Activated naive CD4-positive, alpha-beta T cell treated with anti-CD3 and anti-CD28 coated beads, Interleukin-2, amount 50 U/mL, for 24 hours (primary cell): ENCODE results near the gene CXXC5.
A peak's percentile ranks its signal among the peaks of the same experiment; 100 is the strongest.

ENCODE experiments used
- H3K27ac Mint-ChIP-seq: one replicate; pipeline ENCODE4 v1.8.0; 2021; ENCODE audit warnings: mild to moderate bottlenecking, mixed read lengths
- H3K27me3 Mint-ChIP-seq: one replicate; pipeline ENCODE4 v1.8.0; 2021; ENCODE audit warnings: mixed read lengths
- H3K36me3 Mint-ChIP-seq: one replicate; pipeline ENCODE4 v1.8.0; 2021; ENCODE audit warnings: mixed read lengths
- H3K4me1 Mint-ChIP-seq: one replicate; pipeline ENCODE4 v1.8.0; 2021; ENCODE audit warnings: mixed read lengths
- H3K4me3 Mint-ChIP-seq: one replicate; pipeline ENCODE4 v1.8.0; 2021; ENCODE audit warnings: mild to moderate bottlenecking, mixed read lengths
- H3K9me3 Mint-ChIP-seq: one replicate; pipeline ENCODE4 v1.8.0; 2021; ENCODE audit warnings: mixed read lengths

The CXXC5 gene

GRCh38 chr5:139666551-139666950 is 18.4 kb downstream of the CXXC5 start:
- H3K9me3 Mint-ChIP-seq: no peaks in the 10 kb centered on the region
- no peak overlapping the region for H3K27ac Mint-ChIP-seq
- H3K36me3 Mint-ChIP-seq: no peaks in the 10 kb centered on the region
- H3K27me3 Mint-ChIP-seq: no peaks in the 10 kb centered on the region
- peak overlapping the region; percentile 26 for H3K4me3 Mint-ChIP-seq
- peaks cover 26% of the 10 kb centered on the region for H3K4me1 Mint-ChIP-seq

GRCh38 chr5:139667001-139667729 is 19.0 kb downstream of the CXXC5 start:
- H3K36me3 Mint-ChIP-seq: no peaks in the 10 kb centered on the region
- no peaks in the 10 kb centered on the region for H3K27me3 Mint-ChIP-seq
- no peak overlapping the region for H3K27ac Mint-ChIP-seq
- peak overlapping the region; percentile 75 for H3K4me3 Mint-ChIP-seq
- H3K4me1 Mint-ChIP-seq: peaks cover 26% of the 10 kb centered on the region
- H3K9me3 Mint-ChIP-seq: no peaks in the 10 kb centered on the region

- H3K27ac Mint-ChIP-seq: no peak overlapping the region
- no peaks in the 10 kb centered on the region for H3K27me3 Mint-ChIP-seq
- H3K9me3 Mint-ChIP-seq: no peaks in the 10 kb centered on the region
- H3K4me3 Mint-ChIP-seq: peak overlapping the region; percentile 75
- no peaks in the 10 kb centered on the region for H3K36me3 Mint-ChIP-seq
- peaks cover 26% of the 10 kb centered on the region for H3K4me1 Mint-ChIP-seq
These were observed 19.5 kb downstream of the CXXC5 start for GRCh38 chr5:139667730-139668063.

GRCh38 chr5:139668064-139668880 is 20.1 kb downstream of the CXXC5 start:
- no peaks in the 10 kb centered on the region for H3K27me3 Mint-ChIP-seq
- no peaks in the 10 kb centered on the region for H3K9me3 Mint-ChIP-seq
- no peak overlapping the region for H3K27ac Mint-ChIP-seq
- no peaks in the 10 kb centered on the region for H3K36me3 Mint-ChIP-seq
- H3K4me3 Mint-ChIP-seq: peak overlapping the region; percentile 80
- H3K4me1 Mint-ChIP-seq: peaks cover 26% of the 10 kb centered on the region

- H3K4me1 Mint-ChIP-seq: peaks cover 26% of the 10 kb centered on the region
- no peaks in the 10 kb centered on the region for H3K9me3 Mint-ChIP-seq
- peak overlapping the region; percentile 80 for H3K4me3 Mint-ChIP-seq
- no peak overlapping the region for H3K27ac Mint-ChIP-seq
- H3K36me3 Mint-ChIP-seq: no peaks in the 10 kb centered on the region
- no peaks in the 10 kb centered on the region for H3K27me3 Mint-ChIP-seq
These were observed 20.9 kb downstream of the CXXC5 start for GRCh38 chr5:139668924-139669661.

DNA sequence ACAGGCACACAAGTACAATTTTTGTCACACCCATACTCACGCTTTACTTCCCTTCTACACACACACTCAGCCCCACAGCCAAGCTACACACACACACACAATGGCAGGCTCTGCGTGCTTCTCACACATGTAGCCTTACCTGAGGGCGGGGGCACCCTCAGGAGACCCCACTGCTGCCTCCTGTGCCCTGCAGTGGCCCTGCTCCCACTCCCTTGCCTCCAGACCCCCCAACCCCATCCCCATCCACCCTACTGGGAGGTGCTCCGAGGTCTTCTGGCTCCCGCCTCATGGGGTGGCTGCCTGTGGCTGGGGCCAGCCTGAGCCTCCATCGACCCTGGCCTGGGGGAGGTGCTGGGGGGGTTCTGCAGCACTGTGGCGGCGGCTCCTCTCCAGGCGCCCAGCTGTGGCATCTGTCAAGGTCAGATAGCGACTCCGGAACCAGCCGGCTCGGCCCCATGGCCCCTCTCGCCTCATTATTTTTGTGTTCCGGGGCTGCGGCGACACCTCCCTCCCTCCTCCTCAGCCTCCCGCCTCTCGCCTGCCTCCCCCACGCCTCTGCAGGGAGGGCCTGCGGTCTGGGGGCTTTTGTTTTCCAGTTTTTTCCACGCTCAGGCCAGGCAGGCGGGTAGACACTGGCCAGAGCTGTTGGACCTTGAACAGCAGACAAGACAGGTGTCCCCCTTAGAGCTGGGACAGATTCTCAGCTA is 21.7 kb downstream of the CXXC5 start:
- Mint-ChIP-seq H3K9me3 (no peaks in the 10 kb centered on the region), H3K4me1 (peaks cover 26% of the 10 kb centered on the region), H3K27ac (no peak overlapping the region), H3K36me3 (no peaks in the 10 kb centered on the region), H3K4me3 (peak overlapping the region; percentile 80), H3K27me3 (no peaks in the 10 kb centered on the region)

- Mint-ChIP-seq H3K36me3 (no peaks in the 10 kb centered on the region), H3K4me3 (peak overlapping the region; percentile 62), H3K4me1 (peaks cover 26% of the 10 kb centered on the region), H3K27me3 (no peaks in the 10 kb centered on the region), H3K9me3 (no peaks in the 10 kb centered on the region), H3K27ac (peak overlapping the region; percentile 19)
These were observed 22.4 kb downstream of the CXXC5 start for GRCh38 chr5:139670369-139671095.

DNA sequence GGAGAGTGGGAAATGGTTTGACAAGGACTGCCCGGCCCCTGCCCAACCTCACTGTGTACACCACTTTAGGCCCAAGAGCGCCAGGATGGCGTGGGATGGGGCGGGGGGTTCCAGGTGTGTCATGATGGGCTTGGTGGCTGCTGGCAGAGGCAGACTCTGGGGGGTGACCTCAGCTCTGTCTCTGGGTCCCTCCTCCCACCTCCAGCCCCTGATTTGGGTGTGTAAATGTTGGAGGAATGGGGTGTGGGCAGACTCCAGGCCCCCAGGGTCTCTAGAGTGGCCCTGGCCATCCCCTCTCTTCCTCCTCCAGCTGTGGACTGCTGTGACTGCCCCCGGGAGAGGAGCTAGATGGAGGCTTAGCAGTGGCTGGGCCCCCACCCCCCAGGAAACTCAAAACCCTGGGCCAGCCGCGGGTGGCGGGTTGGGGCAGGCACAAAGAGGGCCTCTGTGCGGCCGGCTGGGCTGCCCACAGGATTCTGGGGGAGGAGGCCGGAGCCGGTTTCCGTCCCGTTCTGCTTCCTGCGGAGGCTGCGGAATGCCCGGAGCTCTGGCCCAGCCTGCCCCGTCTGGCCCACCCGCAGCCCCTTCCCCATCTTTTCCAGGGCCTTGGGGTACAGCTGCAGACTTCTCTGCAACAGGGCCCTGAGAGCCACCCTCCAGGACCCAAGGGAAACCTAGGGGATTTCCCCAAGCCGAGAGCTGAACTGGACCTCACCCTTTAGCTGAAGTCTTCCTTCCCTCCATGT is 23.1 kb downstream of the CXXC5 start:
- H3K4me1 Mint-ChIP-seq: peaks cover 26% of the 10 kb centered on the region
- no peak overlapping the region for H3K4me3 Mint-ChIP-seq
- no peak overlapping the region for H3K27ac Mint-ChIP-seq

GRCh38 chr5:139675213-139675612 is 27.1 kb downstream of the CXXC5 start:
- Mint-ChIP-seq H3K27ac (no peak overlapping the region), H3K27me3 (no peaks in the 10 kb centered on the region), H3K4me1 (peaks cover 6% of the 10 kb centered on the region), H3K36me3 (no peaks in the 10 kb centered on the region), H3K9me3 (no peaks in the 10 kb centered on the region), H3K4me3 (no peak overlapping the region)

More for the DNA sequence above, 23.1 kb downstream of the CXXC5 start:
- no peaks in the 10 kb centered on the region for H3K9me3 Mint-ChIP-seq
- H3K36me3 Mint-ChIP-seq: no peaks in the 10 kb centered on the region
- no peaks in the 10 kb centered on the region for H3K27me3 Mint-ChIP-seq

- no peaks in the 10 kb centered on the region for H3K4me1 Mint-ChIP-seq
These were observed 27.7 kb downstream of the CXXC5 start for GRCh38 chr5:139675825-139676224.

DNA sequence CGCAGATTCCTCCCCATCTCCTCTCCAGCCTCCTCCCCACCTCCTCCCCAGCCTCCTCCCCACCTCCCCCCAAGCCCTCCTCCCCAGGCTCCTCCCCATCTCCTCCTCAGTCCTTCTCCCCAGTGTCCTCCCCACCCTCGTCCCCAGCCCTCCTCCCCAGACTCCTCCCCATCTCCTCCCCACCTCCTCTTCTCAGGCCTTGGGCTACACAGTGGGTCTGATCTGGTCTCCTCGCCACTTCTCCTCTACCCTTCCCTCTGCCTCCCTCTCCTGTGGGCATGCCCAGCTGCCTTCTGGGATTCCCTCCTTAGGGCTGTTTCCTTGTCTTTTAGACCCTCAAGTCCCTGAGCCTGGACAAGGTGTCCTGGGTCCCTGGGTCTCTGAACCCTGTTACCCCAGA is 28.3 kb downstream of the CXXC5 start:
- Mint-ChIP-seq H3K36me3 (no peaks in the 10 kb centered on the region), H3K27me3 (no peaks in the 10 kb centered on the region), H3K4me3 (no peak overlapping the region), H3K27ac (no peak overlapping the region), H3K4me1 (no peaks in the 10 kb centered on the region), H3K9me3 (no peaks in the 10 kb centered on the region)

More at GRCh38 chr5:139675825-139676224, 27.7 kb downstream of the CXXC5 start:
- no peaks in the 10 kb centered on the region for H3K9me3 Mint-ChIP-seq
- H3K27ac Mint-ChIP-seq: no peak overlapping the region
- H3K36me3 Mint-ChIP-seq: no peaks in the 10 kb centered on the region
- H3K27me3 Mint-ChIP-seq: no peaks in the 10 kb centered on the region
- no peak overlapping the region for H3K4me3 Mint-ChIP-seq

- Mint-ChIP-seq H3K27ac (peak overlapping the region; percentile 80), H3K36me3 (no peaks in the 10 kb centered on the region), H3K4me1 (no peaks in the 10 kb centered on the region), H3K27me3 (no peaks in the 10 kb centered on the region), H3K4me3 (no peak overlapping the region), H3K9me3 (no peaks in the 10 kb centered on the region)
These were observed 29.0 kb downstream of the CXXC5 start for GRCh38 chr5:139676951-139677735.

- Mint-ChIP-seq H3K27me3 (no peaks in the 10 kb centered on the region), H3K27ac (no peak overlapping the region), H3K36me3 (no peaks in the 10 kb centered on the region), H3K9me3 (no peaks in the 10 kb centered on the region), H3K4me1 (no peaks in the 10 kb centered on the region), H3K4me3 (no peak overlapping the region)
These were observed 29.8 kb downstream of the CXXC5 start for GRCh38 chr5:139677736-139678613.
